ENCODE measurements around the gene TRPT1.

- no peak for TF ChIP-seq CTCF (IDR thresholded peaks at IDR 0.05)
- no peak for TF ChIP-seq POLR2A (IDR thresholded peaks at IDR 0.05)
Observed at GRCh38 chr11:64204080-64204440, 21.9 kb downstream of the TRPT1 start.
